ENCODE measurements around the gene C4A. TPM values are rescaled to one million over a fixed set of nuclear protein-coding genes. Genes with fewer than 3 reads are reported as not detected.

Gene C4A
- total and polyA plus RNA-seq, 2 of the 13 experiments (the other 11 are each of a cell fraction or from before 2014, with no cell fraction given), result 165 to 478 TPM

GRCh38 chr6:31952140-31952805, 29.6 kb upstream of the C4A start (continued):
- TF ChIP-seq RERE (CRISPR knock-in tag; IDR thresholded peaks at IDR 0.05; ENCODE audit: low read depth) (no peak), ZNF580 (CRISPR knock-in tag; IDR thresholded peaks at IDR 0.05; ENCODE audit: borderline replicate concordance, low read depth) (peak; percentile 59; the same call in 1 of the 2 replicates), CBFB (CRISPR knock-in tag; IDR thresholded peaks at IDR 0.05) (no peak), STAT6 (CRISPR knock-in tag; IDR thresholded peaks at IDR 0.05; ENCODE audit: borderline replicate concordance) (no peak), IRF9 (CRISPR knock-in tag; IDR thresholded peaks at IDR 0.05; ENCODE audit: borderline replicate concordance) (peak; percentile 38; the same call in 1 of the 2 replicates), SRY (CRISPR knock-in tag; IDR thresholded peaks at IDR 0.05) (no peak), THAP11 (CRISPR knock-in tag; IDR thresholded peaks at IDR 0.05) (peak; percentile 44; the same call in 1 of the 2 replicates), ARNT2 (CRISPR knock-in tag; IDR thresholded peaks at IDR 0.05; ENCODE audit: low read depth) (no peak), ZNF484 (CRISPR knock-in tag; IDR thresholded peaks at IDR 0.05; ENCODE audit: borderline replicate concordance, low read depth) (no peak), PRDM15 (CRISPR knock-in tag; IDR thresholded peaks at IDR 0.05) (no peak), GATAD1 (CRISPR knock-in tag; IDR thresholded peaks at IDR 0.05) (no peak), ZNF605 (CRISPR knock-in tag; IDR thresholded peaks at IDR 0.05) (0 out of 2 replicates have a peak, but pooled peaks have one; percentile 39), ZBTB7B (CRISPR knock-in tag; IDR thresholded peaks at IDR 0.05) (no peak)

All from HepG2 (cell line).